Upper lobe of left lung (tissue), 4 donors: ENCODE measurements around the gene SMARCA1.

Experiments used
- EP300 ChIP-seq, 4 donors: sonication (generic); formaldehyde crosslinking; IDR thresholded peaks; one replicate each; pipeline ENCODE4 v1.5.1; 2017; ENCODE audit warnings: antibody characterized with exemption in 4 of 4, control low read depth in 2 of 4
- POLR2A ChIP-seq, 4 donors: fragments of 450-650 bp; IDR thresholded peaks; one replicate each; pipeline ENCODE4 v1.5.1; 2016 to 2017; ENCODE audit warnings: antibody characterized with exemption in 4 of 4, mild to moderate bottlenecking in 2 of 4
- POLR2AphosphoS5 ChIP-seq, 2 donors: sonication (generic); formaldehyde crosslinking; IDR thresholded peaks; one replicate each; pipeline ENCODE4 v1.5.1; 2017; ENCODE audit warnings: antibody characterized with exemption in 2 of 2
- TF ChIP-seq, protein P1 (sequence below), 6 experiments: fragments of 450-650 bp in 4 of 6; fragments of 200-600 bp in 2 of 6; sonication (generic) in 2 of 6; IDR thresholded peaks; one replicate each; pipeline ENCODE4 v1.5.1; 2016 to 2019; ENCODE audit warnings: antibody characterized with exemption in 6 of 6

DNA sequence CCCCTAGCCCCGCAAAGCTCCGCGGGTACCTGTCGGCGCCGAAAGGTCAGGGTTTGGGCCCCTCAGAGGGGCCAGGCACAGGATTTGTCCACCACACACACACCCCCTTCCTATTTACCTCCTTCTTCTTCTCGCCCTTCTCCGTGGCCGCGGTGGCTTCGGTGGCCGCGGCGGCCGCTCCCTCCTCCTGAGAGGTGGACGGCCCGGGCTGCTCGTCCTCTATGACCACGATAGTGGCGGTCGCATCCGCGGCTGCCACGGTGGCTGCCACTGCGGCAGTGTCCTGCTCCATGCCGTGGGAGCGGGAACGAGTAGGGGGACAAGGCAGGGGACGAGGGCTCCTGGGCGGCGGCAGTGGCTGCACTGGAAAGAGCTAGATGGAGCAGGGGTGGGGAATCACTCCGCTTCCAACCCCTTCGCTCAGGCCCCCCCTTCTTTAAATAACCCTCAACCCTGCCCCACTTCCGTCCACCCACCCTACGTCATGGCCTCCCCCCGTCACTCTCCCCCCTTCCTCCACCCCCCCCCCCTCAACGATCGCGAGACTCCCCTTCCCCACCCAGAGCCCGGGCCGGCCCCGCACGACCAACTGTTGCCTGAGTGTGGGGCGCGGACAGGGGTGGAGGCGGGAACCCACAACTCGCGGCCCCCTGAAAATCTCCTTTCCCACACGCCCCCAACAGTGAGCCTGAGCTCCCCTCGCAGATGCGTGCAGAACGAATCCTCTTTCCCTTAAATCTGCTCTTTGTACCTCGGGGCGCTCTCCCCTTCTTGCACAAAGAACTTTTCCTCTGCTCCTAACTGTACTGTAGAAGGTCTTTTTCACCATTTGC, at the start of gene SMARCA1:
- TF ChIP-seq, protein P1, sequence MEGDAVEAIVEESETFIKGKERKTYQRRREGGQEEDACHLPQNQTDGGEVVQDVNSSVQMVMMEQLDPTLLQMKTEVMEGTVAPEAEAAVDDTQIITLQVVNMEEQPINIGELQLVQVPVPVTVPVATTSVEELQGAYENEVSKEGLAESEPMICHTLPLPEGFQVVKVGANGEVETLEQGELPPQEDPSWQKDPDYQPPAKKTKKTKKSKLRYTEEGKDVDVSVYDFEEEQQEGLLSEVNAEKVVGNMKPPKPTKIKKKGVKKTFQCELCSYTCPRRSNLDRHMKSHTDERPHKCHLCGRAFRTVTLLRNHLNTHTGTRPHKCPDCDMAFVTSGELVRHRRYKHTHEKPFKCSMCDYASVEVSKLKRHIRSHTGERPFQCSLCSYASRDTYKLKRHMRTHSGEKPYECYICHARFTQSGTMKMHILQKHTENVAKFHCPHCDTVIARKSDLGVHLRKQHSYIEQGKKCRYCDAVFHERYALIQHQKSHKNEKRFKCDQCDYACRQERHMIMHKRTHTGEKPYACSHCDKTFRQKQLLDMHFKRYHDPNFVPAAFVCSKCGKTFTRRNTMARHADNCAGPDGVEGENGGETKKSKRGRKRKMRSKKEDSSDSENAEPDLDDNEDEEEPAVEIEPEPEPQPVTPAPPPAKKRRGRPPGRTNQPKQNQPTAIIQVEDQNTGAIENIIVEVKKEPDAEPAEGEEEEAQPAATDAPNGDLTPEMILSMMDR (IDR thresholded peaks at IDR 0.05): no peak
- TF ChIP-seq POLR2A (IDR thresholded peaks at IDR 0.05) (peak in 1 of 4 donors; percentile 47), POLR2AphosphoS5 (IDR thresholded peaks at IDR 0.05) (peak; percentile 14 to 24), EP300 (IDR thresholded peaks at IDR 0.05) (no peak)
